ENCODE measurements around the gene TEAD1.

GRCh38 chr11:12674936-12675696 lies 895 bp downstream of the TEAD1 start:
- TF ChIP-seq CTCF (IDR thresholded peaks at IDR 0.05 in 4 of 5, conservative IDR thresholded peaks at IDR 0.05 in 1 of 5) (no peak), POLR2A (IDR thresholded peaks at IDR 0.05) (peak in 1 of 2 donors; percentile 9)

Data from gastrocnemius medialis (tissue), 4 donors.